HG03469 (cell line): Measurements from ENCODE around the gene SORCS2.

ENCODE experiments used
- ATAC-seq: cut with Tn5 transposase; IDR thresholded peaks from one replicate; pipeline ENCODE4 v1.9.1; 2021; ENCODE audit warnings: mild to moderate bottlenecking, moderate library complexity, moderate number of reproducible peaks; ENCODE audit not compliant: unreplicated experiment

The SORCS2 gene

DNA sequence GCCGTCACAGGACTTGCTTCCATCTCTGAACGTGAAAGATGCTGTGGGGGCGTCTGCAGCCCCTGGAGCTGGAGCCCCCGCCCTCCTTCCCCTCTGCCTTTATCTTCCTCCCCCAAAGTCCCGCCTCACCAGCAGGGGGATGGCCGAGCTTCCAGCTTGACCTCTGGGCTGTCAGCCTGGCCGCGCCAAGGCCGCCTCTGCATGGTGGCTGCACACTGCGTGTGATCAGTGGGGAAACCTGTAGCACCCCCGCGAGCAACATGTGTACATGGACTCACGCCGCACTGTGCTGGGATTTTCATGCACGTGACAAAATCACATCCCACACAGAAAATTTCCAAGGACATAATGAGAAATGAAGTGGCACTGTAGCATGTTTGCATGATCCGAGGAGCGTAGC lies 268.9 kb downstream of the SORCS2 start:
- no peak for ATAC-seq

DNA sequence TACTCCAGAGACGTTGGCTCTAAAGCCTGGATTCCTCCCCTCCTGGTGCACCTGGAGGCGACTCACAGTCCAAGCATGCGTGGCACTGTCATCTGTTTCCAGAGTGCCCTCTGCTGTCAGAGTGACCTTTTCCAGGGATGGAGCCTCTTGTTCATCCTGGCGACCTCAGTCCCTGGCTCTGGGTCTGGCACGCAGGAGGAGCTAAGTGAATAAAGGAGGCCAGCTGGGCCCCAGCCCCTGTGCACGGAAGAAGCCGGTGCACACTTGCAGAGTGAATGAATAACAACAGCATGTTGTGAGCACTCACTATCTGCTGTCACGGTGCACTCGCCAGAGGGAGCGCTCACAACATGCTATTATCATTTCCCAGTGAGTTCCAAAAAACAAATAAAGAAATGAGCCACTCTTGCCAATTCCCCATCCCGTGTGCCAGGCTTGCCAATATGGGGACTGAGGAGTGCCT lies 270.2 kb downstream of the SORCS2 start:
- ATAC-seq = no peak

DNA sequence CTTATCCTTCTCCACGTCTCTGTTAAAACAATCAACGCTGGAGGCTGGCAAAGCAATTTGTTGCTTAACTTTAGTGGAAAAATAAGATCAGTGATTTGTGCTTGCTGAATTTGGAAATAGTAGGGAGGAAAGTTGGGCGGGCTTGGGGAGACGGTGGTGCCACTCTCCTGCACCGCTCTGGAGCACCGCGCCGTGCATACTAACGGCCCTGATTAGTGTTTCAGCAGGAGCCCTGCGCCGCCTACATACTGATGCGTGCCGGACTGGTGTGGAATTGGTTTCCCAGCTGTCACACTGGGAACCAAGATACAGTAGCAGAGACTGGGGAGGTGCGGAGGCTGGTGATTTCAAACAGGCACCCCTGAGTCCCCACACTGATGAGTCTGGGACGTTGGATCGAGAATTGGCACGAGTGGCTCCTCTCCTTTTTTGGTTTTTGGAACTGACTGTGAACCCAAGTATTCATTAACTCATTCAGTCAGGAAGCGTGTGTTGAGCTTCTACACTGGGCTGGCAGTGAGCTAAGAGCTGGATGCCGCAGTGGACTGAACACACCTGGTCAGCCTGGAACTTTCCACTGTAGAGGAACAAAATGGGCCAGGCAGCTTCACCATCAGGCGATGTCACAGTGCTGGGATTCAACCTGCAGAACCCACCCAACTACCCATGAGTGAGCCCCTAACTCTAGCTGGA lies 271.4 kb downstream of the SORCS2 start:
- no peak for ATAC-seq

DNA sequence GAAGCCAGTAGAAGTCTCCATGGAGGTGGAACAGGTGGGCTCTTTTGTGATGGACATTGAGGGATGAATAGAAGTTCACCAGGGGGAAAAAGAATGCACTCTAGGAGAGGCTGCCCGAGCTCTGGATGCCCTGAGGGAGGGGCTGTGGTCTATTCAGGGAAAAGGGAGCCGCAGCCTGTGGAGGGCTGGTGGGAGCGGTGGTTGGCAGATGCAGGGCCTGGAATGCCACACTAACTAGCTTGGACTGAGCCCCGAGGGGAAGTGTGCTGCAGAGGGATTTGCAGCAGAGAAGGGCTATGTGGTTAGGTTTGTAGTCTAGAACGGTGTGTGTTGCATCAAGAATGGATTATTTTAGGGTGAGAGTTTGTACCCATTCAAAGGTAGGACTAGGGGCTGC lies 271.9 kb downstream of the SORCS2 start:
- no peak for ATAC-seq

DNA sequence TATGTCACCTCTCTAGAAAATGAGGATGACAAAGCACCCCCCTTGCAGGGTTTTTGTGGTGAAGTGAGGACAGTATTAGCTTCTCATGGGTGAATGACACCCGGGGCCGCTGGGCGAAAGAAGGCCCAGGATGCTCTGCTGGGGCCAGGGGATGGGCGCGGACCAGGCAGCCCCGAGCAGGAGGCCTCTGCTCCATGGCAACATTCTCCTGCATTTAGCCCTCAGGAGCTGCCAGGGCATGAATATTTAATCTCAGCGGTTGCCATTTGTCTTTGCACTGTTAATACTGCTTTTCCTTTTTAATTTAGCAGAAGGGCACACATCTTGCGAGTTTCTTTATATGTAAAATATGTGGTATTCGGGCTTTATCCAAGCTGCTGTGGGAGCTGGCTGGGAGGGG lies 272.7 kb downstream of the SORCS2 start:
- ATAC-seq = no peak

DNA sequence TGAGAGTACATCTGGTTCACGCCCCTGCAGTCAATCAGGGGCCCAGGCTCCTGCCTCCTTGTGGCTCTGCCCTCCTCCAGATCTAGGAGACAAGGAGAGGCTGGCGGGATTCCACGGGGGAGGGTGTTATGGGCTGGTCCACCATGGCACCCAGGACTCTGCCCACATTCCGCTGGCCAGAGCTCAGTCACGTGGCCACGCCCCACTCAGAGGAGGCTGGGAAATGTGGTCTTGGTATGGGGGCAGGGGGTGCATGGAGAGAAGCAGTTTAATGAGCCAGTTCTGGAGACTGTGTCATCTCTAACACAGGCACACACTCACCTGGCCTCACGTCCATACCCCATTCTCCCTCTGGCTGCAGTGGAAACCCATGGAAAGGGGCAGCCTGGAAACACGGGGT lies 273.9 kb downstream of the SORCS2 start:
- ATAC-seq = no peak

DNA sequence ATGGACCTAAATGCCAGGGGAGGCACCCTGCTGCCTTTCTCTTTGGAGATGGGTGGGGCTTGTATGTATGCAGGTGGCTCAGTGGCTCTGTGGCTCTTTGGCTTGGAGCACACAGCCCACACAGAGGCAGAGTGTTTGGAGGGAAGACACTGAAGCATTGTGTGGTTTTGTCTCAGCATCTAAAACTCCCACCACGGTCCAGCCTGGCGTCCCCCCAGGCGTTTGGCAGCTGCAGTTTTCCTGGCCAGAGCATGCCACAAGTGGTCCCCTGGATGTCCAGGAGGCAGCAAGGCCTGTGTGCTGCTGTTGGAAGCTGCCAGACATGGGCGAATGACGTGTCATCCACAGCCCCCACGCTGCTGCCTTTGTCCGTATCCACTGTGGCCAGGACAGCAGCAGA lies 274.6 kb downstream of the SORCS2 start:
- no peak for ATAC-seq

DNA sequence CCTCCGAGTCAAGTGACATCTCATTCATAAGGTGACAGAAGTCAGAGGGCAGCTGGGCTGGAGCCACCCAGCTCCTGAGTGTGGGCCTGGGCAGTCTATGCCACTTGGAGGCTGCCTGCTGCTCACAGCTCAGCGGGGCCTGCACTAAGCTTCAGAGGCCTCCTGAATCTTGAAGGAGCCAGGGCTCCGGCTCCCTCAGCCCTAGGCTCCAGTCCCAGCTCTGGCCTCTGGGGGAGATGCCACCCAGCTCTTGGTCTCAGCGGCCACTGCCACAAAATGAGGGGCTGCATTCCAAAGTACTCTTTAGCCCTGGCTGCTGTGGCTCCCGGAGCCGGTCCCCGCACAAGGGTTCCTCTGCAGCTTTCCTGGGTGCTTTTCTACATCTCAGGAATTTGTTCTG lies 275.1 kb downstream of the SORCS2 start:
- ATAC-seq = no peak

DNA sequence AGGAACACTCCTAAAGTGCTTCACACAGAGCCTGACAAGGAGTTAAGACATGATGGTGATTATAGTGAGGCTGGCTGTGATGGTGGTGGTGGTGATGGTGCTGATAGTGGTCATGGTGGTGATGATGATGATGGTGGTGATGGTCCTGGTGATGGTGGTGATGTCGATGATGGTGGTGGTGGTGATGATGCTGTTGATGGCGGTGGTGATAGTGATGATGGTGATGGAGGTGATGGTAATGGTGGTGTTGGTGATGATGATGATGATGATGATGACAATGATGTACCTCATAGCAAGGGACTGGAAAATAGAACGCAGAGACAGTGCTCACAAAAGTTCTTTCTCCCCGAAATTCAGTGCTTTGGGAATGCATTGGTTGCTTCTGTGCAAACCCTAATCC lies 276.7 kb downstream of the SORCS2 start:
- ATAC-seq = no peak

DNA sequence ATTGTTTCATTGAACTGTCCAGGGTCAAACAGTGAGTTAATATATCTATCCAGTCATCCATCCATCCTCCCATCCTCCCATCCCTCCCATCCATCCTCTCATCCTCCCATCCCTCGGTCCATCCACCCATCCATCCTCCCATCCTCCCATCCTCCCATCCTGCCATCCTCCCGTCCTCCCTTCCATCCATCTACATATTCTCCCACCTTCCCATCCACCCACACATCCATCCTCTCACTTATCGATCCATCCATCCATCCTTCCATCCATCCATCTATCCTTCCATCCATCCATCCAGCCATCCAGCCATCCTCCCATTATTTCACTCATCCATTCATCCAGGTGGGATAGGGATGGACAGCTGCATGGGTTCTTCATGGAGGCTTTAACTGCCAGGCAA lies 277.8 kb downstream of the SORCS2 start:
- ATAC-seq = no peak

DNA sequence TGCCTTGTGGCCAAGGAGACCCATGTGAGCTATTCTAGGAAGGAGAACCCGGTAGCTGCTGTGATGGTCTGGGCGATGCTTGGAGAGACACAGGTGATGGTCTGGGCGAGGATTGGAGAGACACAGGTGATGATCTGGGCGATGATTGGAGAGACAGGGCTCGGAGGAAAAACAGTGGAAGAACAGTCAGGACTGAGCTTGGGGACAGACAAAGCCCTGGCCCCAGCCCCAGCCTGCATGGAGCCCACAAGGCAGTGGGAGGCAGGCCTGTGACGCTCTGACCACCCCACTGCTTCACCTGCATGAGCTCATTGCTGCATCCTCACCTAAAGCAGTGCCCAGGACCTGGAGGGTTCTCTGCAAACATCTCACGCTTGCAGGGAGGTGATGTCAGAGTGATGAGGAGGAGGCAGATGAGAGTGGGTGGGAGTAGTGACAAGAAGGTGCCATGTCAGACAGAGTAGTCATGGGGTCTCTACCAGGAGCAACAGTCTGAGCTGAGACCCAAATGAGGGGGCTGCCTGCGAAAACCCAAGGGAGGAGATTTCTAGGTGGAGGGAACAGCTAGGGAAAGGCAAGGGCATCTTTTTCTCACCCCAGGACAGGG lies 278.3 kb downstream of the SORCS2 start:
- no peak for ATAC-seq

DNA sequence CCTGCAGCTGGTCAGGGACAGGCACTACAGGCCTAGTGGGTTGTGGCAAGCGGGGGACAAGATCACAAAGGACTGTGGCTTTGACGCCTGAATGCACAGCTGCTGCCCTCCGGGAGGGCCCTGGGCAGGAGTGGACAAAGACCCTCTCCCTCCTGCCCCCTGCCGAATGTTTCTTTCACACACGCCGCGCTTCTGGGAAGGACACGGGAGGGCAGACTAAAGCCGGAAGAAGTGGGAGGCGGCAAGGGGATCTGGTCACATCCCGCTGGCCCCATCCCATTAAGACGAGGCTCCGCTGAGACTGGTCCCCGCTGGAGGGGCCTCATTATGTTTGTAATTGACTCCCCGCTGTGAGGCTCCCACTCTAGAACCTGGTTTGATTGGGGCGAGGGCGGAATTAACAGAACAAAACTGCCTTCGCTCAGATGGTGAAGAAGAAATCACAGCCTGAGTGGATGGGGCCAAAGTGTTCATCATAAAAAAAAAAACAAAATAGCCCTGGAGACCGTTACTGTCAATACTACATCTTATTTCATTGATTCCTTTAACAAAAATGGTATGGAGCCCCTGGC lies 280.2 kb downstream of the SORCS2 start:
- no peak for ATAC-seq

DNA sequence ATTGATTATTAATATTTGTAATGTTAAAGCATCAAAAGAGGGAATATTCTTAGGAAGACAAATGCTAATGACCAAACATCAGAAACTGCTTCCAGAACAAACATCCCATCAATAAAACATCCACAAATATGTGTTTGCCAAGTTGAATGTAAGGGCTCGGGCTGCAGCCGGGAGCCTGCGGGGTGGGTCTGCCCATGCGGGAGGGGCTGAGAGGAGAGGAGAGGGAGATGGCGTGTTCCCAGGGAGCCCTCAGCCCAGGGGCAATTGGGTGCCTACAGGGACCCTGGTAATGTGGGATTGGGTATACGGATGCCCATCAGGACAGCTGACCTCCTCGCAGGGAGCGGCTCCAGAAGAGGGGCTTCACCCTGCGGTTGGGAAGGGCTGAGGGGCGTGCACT lies 280.7 kb downstream of the SORCS2 start:
- no peak for ATAC-seq

DNA sequence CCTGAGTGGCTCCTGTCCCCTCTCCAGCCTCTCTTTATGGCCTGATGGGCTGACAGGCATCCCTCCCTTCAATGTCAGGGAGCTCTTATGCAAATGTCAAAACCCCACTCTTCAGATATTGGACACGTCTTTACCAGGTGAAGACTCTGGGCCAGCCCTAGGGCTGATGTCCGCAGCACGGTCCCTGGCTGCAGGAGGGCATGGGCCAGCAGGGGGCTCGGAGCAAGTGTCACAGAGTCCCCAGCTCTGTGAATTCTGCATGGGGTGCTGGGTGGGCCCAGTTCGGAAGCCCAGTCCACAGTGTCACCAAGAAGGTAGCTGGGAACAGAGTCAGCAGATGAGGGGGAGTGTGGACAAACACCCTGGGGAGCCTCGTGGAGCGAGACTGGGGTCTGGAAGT lies 282.0 kb downstream of the SORCS2 start:
- no peak for ATAC-seq

DNA sequence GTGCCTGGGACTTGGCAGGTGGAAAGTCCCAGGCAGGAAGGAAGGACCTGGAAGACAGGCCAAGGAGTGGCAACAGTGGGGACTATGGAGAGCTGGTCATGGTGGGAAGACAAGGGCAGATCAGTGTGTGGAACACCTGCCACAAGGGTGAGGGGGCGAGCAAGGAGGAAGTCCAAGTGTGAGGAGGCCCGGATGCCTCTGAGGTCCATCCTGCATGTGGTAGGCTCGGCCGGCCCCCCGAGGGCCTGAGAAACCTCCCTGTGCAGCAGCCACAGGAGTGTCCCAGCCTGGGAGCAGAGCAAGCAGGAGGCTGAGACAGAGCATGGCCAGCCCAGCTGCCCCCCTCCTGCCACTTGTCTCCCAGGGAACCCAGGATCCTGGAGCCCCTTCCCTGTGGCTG lies 282.9 kb downstream of the SORCS2 start:
- ATAC-seq = no peak

DNA sequence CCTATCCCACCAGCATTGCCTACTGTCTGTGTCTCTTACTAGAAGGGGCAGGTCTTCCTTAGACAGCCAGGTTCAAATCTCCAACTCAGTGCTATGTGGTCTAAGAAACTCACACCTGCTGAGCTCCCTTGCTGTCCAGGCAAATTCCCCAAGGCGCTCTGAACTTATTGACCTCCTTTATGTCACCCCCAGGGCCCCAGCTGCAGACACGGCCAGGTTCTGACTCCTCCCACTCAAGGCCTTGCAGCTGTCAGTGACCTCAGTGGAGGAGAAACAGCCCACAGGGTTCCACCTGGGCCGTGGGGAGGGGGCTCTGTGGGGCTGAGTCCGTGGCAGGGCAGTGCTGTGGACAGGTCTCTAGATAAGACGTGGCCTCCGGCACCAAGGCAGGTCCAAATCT lies 284.5 kb downstream of the SORCS2 start:
- ATAC-seq = no peak

DNA sequence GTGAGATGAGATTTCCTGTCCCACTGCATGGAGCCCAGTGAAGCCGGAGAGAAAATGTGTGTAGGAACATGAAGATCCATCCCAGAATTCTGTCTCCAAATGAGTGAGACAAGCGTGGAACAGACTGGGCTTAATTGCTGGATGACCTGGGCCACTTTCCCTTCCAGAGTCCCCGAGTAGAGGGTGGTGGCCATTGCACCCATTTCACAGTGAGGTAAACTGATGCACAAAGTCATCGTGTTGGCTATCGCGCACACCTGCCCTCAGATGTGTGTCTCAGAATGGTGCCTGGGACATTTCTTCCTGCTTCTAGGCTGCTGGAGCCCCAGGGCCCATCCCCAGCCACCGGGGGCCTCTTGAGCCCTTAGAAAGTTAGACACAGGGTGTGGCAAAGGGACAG lies 285.4 kb downstream of the SORCS2 start:
- no peak for ATAC-seq

DNA sequence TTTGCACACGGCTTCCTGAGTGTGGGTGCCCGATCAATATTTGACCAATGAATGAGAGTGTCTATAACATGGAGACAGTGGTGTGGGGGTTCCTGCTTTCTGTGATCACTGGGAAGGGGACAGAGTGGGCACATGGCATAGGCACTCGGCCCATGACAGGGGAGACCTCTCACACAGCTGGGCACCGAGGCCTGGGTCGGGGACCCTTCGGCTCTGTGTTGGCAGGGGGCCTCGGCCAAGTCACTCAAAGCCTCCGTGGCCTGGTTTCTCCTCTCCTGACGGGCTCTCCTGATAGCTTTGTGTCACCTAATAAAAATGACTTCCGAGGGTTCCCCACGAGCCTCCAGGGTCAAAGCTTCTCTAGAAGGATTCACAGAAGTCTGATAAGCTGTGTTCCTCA lies 286.3 kb downstream of the SORCS2 start:
- no peak for ATAC-seq

DNA sequence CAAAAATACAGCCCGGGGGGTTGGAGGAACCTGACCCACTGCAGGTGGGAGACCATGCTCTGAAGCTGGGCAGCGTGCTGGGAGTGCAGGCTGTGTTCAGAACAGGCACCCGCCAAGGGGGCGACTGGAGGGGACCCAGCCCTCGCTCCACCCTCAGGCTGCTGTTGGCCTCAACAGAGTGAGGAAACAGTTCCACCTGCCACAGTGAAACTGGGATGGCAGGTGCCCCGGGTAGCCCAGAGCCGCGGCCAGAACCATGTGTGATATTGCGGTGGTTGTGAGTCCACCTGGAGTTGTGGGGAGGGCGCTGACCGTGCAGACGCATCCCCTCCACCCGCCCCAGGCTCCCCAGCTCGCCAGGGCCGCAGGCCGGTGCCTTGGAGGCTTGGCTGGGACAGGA lies 288.1 kb downstream of the SORCS2 start:
- ATAC-seq = no peak

DNA sequence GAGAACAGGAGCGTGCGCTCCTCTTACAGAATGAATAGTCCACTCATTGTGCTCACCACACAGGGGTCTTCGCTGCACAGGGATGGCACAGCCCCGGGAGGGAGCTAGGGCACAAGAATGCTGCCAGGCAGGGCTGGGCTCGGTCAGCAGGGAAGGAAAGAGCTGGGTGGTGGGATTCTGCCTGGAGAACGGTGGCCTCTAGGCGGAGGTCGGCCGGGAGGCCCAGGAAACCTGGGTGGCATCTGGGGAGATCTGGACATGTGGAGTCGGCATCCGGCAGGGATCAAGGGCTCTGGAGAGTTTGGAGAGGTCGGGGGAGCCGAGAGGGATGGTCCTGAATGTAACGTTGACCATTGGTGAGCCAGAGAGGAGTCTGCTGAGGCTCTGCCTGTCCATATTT lies 288.9 kb downstream of the SORCS2 start:
- no peak for ATAC-seq

DNA sequence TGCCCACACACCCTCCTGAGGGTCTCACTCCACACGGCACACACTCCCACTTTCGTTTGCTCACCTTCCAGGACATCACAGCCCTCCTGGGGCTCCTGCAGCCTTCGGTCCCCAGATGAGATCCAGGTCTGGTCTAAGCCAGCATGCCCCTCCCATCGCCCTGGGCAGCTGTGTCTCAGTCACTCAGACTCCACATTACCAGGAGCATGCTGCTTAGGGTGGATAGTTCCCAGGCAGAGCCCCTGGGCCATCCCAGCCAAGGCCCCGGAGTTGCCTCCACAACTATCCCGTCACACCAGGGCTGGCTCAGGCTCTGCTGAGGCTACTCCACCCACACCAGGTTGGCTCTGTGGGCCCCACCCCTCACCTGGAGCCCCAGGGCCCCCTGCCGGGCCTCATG lies 292.8 kb downstream of the SORCS2 start:
- ATAC-seq = no peak

DNA sequence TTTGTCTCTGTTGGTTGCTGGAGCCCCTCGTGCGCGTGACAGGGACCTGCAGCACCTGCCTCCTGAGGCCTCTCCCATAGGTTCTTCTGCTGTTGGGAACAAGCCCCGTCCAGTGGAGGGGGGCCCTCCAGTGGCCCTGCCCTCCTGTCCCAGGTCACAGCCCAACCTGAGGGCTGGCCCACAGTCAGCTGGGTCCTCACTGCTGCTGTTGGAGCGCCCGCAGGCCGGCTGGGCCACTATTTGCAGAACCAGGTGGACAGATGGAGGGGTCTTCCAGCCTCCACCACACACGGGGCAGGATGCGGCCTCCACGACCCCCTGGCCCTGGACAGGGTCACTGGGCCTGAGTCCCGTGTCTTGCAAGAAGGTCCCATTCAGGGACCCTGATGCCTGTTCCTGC lies 293.8 kb downstream of the SORCS2 start:
- ATAC-seq = no peak

DNA sequence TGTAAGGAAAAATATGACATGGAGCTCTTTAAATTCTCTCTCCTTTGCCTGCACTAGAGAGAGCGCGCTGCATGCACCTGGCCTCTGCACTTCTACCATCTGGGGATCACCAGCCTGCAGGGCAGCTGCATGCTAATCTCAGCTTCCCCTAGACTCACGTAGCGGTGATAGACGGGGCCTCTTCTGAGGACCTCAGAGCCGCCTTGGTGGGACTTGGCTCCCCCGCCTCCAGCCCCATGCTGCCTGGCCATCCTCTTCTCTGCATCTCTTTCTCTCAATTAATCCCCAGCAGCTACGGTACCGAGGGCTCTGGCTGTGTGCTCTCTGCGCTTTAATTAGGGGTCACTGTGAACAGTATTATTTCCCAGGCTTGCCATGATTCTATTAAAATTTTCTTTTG lies 295.2 kb downstream of the SORCS2 start:
- ATAC-seq = no peak
